Measurements from ENCODE around the gene SLC35B1.
"Not testable (repeated sequence)": the region's sequence is repeated elsewhere in the genome, so short reads cannot be mapped to it uniquely, and the experiment has no call there.

Gene SLC35B1

DNA sequence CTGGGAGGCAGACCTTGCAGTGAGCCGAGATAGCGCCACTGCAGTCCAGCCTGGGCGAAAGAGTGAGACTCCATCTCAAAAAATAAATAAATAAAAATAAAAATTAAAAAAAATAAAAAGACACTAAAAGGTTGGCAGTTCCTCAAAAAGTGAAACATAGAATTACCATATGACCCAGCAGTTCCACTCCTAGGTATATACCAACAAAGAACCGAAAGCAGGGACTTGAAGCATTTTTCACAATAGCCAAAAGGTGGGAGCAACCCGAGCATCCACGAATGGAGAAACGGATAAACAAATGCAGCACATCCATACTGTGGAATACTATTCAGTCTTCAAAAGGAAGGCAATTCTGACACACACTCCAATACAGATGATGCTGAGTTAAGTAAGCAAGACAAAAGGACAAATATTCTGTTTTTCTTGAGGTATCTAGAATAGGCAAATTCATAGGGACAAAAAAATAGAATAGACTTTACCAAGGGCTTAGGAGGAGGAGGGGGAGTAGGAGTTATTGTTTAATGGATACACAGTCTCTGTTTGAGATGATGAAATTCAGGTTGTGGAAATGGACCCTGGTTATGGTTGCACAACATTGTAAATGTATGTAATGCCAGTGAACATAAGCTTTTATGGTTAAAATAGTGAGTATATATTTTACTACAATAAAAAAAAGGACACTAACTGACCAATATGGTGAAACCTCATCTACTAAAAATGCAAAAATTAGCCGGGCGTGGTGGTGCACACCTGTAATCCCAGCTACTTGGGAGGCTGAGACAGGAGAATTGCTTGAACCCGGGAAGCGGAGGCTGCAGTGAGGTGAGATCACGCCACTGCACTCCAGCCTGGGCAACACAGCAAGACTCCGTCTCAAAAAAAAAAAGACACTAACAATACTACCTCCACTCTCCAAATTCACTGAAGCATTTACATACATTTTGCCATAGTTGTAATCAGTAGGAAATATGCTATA, 27.0 kb upstream of the SLC35B1 start:
- no peak for DNase-seq

- no peak for DNase-seq
These were observed 23.7 kb upstream of the SLC35B1 start for GRCh38 chr17:49731435-49731831.

DNA sequence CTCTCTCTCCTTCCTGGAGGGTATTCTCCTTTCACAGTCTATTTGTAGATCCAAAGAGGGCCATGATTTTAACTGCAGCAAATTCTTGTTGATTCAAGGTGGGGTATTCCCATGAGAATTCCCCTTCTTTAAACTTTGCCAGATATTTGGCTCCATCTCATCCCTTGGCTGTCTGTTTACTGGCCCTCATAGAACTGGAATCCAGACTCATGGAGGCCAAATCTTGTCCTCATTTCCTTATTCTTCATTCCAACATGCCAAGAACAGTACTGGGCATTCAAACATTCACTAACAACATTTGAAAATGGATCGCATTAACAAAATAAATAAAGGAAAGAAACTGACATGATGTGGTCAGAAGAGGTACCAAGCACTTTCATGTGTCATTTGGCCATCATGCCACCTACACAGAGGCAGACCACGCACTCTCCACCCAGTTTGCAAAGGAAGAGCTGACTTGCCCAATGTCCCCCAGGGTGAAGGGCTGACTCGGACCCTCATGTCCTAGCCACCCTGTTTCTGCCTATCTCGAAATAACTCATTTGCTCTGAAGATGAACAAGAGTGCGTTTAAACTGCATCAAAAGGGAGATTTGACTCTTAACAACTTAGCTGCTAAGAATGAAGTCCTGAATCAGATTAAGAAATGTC, 23.1 kb upstream of the SLC35B1 start:
- DNase-seq: no peak

- DNase-seq: no peak
These were observed 22.5 kb upstream of the SLC35B1 start for GRCh38 chr17:49730078-49730784.

DNA sequence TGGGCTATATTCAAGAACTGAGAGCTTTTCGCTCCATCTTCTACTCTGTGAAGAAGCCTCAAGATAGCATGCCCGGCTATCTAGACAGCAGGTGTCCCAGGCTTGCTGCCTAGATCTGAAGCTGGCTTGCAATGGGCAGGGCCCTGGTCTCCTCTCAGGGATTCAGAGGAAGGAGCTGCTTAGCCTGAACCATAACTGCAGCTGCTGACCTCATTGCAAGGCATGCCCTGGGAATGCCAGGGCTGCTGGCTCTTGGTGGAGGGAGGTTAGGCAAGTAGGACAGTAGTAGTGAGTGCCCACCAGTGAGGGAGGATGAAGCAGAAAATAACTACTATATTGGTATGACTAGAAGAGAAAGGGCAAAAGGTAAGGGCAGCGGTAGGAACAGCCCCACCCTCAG, 21.3 kb upstream of the SLC35B1 start:
- DNase-seq: no peak

DNA sequence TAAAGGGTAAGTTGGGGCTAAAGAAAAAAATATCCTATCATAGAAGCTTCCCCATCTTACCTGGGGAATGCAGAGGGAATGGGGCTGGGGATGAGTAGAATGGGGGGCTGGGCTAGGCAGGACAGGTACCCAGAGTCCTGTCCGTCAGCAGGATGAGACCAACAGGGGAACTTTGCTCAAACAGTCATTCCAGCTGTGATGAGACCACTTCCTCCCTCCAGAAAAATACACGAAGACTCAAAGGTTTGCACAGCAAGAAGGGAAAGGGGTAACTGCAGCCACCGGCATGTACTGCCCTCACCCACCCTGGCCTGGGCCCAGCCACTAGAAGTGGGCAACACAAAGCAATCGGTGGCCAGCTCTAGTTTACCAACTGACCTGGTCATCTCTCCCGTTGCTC, 20.7 kb upstream of the SLC35B1 start:
- DNase-seq: no peak

GRCh38 chr17:49727380-49727779, 19.6 kb upstream of the SLC35B1 start:
- DNase-seq: no peak

DNA sequence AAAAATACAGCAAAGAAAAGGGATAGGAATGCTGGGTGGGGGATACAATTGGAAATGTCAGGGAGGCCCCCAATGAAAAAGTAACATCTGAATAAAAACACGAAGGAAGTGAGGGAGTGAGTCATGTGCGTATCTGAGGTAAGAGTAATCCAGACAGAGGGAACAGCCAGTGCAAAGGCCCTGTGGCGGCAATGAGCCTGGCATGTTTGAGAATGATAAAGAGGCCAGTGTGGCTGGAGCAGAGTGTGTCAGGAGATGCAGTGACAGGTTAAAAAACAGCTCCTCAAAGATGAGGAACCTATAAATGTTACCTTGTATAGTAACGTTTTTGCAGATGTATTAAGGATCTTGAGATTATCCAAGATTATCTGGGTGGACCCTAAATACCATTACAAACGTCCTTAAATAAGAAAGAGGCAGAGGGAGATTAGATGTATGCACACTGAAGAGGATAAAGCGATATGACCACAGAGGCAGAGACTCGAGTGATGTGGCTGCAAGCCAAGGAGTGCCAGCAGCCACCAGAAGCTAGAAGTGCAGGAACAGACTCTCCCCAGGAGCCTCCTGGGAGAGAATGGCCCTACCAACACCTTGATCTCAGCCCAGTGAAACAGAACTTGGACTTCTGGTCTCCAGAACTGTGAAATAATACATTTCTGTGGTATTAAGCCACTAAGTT, 17.8 kb upstream of the SLC35B1 start:
- no peak for DNase-seq

DNA sequence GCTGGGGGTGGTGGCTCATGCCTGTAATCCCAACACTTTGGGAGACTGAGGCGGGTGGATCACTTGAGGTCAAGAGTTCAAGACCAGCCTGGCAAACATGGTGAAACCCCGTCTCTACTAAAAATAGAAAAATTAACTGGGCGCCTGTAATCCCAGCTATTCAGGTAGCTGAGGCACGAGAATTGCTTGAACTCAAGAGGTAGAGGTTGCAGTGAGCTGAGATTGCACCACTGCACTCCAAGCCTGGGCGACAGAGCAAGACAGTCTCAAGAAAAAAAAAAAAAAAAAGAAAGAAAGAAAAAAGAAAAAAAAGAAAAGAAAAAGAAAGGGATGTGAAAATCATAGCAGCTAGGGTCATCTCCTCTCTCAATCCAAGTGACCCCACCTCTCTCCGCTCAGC, 16.8 kb upstream of the SLC35B1 start:
- not testable (repeated sequence) for DNase-seq

DNA sequence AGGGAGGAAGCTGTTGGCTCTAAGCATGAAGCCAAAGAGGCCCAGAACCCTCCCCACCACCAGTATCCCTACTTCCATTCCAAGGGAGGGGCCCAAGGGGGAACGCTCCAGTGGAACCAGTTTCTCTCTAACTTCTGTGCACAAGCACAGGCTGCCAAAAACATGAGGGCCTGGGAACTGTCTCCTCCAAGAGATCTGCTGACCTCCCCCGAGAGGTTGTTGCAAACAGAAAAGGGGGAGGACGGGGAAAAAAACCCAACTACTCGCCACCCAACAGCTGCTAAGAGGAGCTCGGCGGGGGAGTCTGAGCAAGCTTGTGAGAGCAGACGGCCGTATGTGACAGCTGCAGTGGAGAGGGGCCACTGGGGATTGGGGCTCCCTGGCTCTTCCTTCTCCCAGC, 15.7 kb upstream of the SLC35B1 start:
- DNase-seq: no peak

- DNase-seq: no peak
These were observed 14.3 kb upstream of the SLC35B1 start for GRCh38 chr17:49722066-49722465.

- no peak for DNase-seq
These were observed 9.7 kb upstream of the SLC35B1 start for GRCh38 chr17:49717371-49717861.

DNA sequence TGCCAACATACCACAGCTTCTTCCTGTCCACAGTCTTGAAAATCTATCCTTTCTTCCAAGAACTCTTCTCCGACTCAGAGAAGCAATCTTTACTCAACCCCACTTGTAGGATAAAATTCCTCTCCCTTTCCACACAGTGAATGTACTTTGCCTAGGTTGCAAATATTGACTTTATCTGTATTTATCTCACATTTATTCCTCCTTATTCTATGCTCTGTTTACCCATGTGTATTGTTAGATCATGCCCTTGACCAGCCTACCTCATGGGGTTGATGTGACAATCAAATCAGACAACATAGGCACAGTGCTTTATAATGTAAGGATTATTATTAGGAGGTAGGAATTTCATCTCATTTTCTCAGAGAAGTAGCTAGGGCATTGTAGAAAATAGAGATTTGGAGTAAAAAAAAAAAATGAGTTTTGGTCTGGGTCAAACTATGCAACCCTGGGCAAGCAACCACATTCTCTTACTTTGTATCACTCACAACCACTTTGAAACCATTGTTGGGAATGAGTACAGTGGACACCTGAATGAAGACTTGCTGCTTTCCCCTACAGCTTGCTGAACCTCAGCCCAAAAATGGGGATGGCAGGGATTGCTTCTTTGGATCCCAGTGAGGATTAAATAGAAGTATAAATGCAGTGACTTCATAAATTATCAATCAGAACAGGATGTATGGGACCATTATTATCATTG, 9.1 kb upstream of the SLC35B1 start:
- no peak for DNase-seq

DNA sequence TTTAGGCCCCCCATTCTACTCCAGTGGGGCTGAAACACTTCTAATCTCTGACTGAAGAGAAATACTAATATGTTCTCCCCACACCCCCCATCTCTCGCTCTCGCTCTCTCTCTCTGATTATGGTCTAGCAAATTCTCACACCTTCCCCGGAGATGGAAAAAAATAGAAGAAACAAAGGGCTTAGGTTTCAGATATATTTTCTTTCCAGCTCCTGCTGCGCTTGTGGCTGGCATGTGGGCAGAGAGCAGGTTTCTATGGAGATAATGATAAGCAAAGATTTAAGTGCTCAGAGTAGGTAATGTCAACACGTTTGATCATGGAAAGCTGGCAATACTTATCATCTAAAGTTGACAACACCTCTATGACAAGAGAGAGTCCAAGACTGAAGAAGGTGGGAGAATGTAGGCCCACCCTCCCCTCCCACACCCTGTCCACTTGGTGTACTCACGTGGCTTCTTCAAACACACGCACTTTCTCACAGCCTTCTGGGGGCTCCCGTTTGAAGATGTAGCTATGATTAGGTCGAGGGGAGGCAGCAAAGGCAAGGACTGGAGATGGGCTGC, 8.0 kb upstream of the SLC35B1 start:
- DNase-seq: peak; percentile 37 to 46

GRCh38 chr17:49715216-49715615, 7.5 kb upstream of the SLC35B1 start:
- DNase-seq: peak in 1 of 2 experiments; percentile 12

DNA sequence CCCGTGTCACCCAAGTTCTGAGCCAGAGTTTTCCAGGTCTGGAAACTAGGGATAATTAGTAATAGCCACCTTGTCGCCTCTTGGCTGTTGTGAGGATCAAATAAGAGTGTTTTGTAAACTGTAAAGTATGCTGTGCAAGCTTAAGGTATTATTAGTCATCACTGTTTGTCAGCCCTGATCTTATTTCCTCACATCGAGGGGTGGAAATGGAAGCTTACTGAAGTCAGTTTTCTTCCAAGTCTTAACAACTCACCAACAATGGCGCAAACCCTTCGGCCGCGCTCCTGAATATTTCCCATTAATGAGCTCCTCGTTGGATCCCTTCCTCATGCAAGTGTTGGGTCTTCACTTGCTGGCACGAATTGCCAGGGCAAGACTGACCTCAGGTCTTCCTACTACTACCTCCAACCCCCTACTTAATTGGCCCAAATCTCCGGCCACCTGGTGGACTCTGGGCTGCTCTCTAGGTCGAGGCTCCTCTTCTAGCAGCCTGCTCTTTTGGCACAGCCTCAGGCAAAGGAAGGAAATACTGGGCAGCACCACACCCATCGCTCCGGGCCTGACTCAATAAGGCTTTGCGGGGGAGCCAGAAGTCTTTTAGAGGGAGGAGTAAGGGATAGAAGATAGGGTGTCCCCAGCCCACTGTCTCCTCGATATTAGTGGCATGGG, 885 bp upstream of the SLC35B1 start:
- DNase-seq: no peak

DNA sequence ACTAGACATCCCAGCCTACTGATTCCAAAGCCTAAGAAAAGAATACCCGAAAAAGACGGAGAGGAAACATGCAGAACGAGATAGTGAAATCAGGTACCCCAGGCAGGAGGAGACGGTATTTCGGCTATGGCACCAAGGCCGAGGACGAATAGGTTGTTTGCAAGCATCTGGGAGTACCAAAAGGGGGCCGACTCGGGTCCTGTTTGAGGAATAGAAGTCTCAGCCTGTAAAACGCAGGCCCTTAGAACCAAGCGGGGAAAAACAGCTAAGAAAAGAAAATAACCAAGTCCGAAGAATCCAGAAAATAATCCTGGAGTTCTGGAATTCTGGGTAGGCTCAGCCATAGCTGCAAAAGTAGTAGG, 537 bp downstream of the SLC35B1 start:
- DNase-seq: peak in 1 of 2 experiments; percentile 29

DNA sequence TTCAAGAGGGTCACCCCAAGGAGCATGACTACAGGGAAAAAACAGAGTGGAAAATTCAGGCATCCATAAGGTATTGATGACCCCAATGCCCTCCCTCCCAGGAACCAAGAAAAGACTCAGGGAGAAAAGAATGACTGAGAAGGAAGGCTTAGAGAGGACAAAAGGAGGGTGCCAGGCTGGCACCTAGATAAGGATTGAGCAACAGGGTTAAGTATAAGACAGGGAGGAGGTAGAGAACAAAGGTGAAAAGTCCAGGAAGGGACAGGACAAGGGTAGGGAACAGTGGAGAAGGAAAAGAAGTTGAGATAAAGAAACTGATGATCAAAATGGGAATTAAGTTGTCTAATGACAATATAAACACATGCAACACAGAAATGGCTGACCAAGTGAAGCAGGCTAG, 2.5 kb downstream of the SLC35B1 start:
- DNase-seq: no peak

GRCh38 chr17:49703557-49704277, 4.0 kb downstream of the SLC35B1 start:
- DNase-seq: no peak

GRCh38 chr17:49700960-49701359, 6.8 kb downstream of the SLC35B1 start:
- DNase-seq: no peak
